Activated gamma-delta T cell treated with anti-CD3 and anti-CD28 coated beads, Interleukin-2, amount 50 U/mL, for 16 hours (primary cell): ENCODE data around the gene KRTAP5-4.
"Not testable (repeated sequence)": the region's sequence is repeated elsewhere in the genome, so short reads cannot be mapped to it uniquely, and the experiment has no call there.

Experiments used
- DNase-seq: peaks from one replicate; pipeline ENCODE4 v3.0.0-alpha.2; 2020; ENCODE audit warnings: low read depth

The KRTAP5-4 gene

GRCh38 chr11:1637628-1638027, 15.7 kb upstream of the KRTAP5-4 start:
- no peak for DNase-seq

- no peak for DNase-seq
Observed at GRCh38 chr11:1636291-1636950, 14.5 kb upstream of the KRTAP5-4 start.

GRCh38 chr11:1633864-1634263, 11.9 kb upstream of the KRTAP5-4 start:
- no peak for DNase-seq

GRCh38 chr11:1632053-1632714, 10.2 kb upstream of the KRTAP5-4 start:
- DNase-seq = no peak

- DNase-seq = no peak
Observed at GRCh38 chr11:1631066-1631568, 9.2 kb upstream of the KRTAP5-4 start.

GRCh38 chr11:1630271-1630670, 8.3 kb upstream of the KRTAP5-4 start:
- no peak for DNase-seq

GRCh38 chr11:1629326-1630185, 7.6 kb upstream of the KRTAP5-4 start, which contains the start of gene KRTAP5-5:
TSS of gene KRTAP5-5 (plus strand) at chr11:1629775. CDS start at chr11:1629841, 66 bp downstream.
- DNase-seq = no peak

- DNase-seq = peak; percentile 24
Observed at GRCh38 chr11:1628506-1629325, 6.8 kb upstream of the KRTAP5-4 start.

GRCh38 chr11:1625541-1625940, 3.6 kb upstream of the KRTAP5-4 start:
- no peak for DNase-seq

GRCh38 chr11:1624621-1625020, 2.7 kb upstream of the KRTAP5-4 start:
- no peak for DNase-seq

- no peak for DNase-seq
Observed at GRCh38 chr11:1623716-1624115, 1.8 kb upstream of the KRTAP5-4 start.

- DNase-seq = no peak
Observed at GRCh38 chr11:1619449-1619848, 2.5 kb downstream of the KRTAP5-4 start.

GRCh38 chr11:1618231-1618630, 3.7 kb downstream of the KRTAP5-4 start:
- DNase-seq = no peak

- no peak for DNase-seq
Observed at GRCh38 chr11:1608363-1608762, 13.6 kb downstream of the KRTAP5-4 start, which contains the start of gene KRTAP5-3. TSS of gene KRTAP5-3 (minus strand) at chr11:1608463. CDS start at chr11:1608385, 78 bp downstream.

- DNase-seq = not testable (repeated sequence)
Observed at GRCh38 chr11:1607901-1608300, 14.0 kb downstream of the KRTAP5-4 start.

GRCh38 chr11:1607156-1607845, 14.6 kb downstream of the KRTAP5-4 start:
- DNase-seq = not testable (repeated sequence)

- DNase-seq = not testable (repeated sequence)
Observed at GRCh38 chr11:1605923-1606322, 16.0 kb downstream of the KRTAP5-4 start.

- DNase-seq = no peak
Observed at GRCh38 chr11:1604711-1605110, 17.2 kb downstream of the KRTAP5-4 start.

- no peak for DNase-seq
Observed at GRCh38 chr11:1604181-1604580, 17.8 kb downstream of the KRTAP5-4 start.

- no peak for DNase-seq
Observed at GRCh38 chr11:1603629-1604028, 18.3 kb downstream of the KRTAP5-4 start.

GRCh38 chr11:1601663-1602062, 20.3 kb downstream of the KRTAP5-4 start:
- not testable (repeated sequence) for DNase-seq
